DND-41 (cell line): ENCODE data around the gene ABCA8.
"Not testable (repeated sequence)": the region's sequence is repeated elsewhere in the genome, so short reads cannot be mapped to it uniquely, and the experiment has no call there.

Experiments
- ATAC-seq: fragments of 200-7000 bp; cut with Tn5 transposase; 3 replicates; pipeline ENCODE4 v1.9.1; 2021; ENCODE audit warnings: low read depth; ENCODE audit not compliant: insufficient read depth
- DNase-seq: peaks from one replicate; pipeline ENCODE4 v3.0.0-alpha.2; 2020
- H2AFZ ChIP-seq: 2 replicates; pipeline ENCODE4 v1.6.0; 2012; ENCODE audit warnings: low read depth, low read length
- H3K27ac ChIP-seq: 2 replicates; pipeline ENCODE4 v1.5.1; 2012; ENCODE audit warnings: low read length, inconsistent platforms
- H3K27me3 ChIP-seq: fragments of 200-600 bp; sonication (generic); 2 replicates; pipeline ENCODE4 v1.6.0; 2012; ENCODE audit warnings: low read length, mild to moderate bottlenecking, inconsistent platforms; ENCODE audit not compliant: insufficient read depth, poor library complexity
- H3K36me3 ChIP-seq: 2 replicates; pipeline ENCODE4 v1.5.1; 2012; ENCODE audit warnings: low read length, inconsistent platforms; ENCODE audit not compliant: insufficient read depth
- H3K4me1 ChIP-seq: 2 replicates; pipeline ENCODE4 v1.5.1; 2012; ENCODE audit warnings: mild to moderate bottlenecking, low read length; ENCODE audit not compliant: insufficient read depth
- H3K4me2 ChIP-seq: 2 replicates; pipeline ENCODE4 v1.6.0; 2012; ENCODE audit warnings: mild to moderate bottlenecking, moderate library complexity, low read length, inconsistent platforms; ENCODE audit not compliant: insufficient read depth
- H3K4me3 ChIP-seq, 2 experiments: fragments of 200-600 bp in 1 of 2; shearing (Covaris generic) in 1 of 2; 2 replicates each; pipeline ENCODE4 v1.5.1; 2012 to 2016; ENCODE audit warnings: inconsistent platforms in 2 of 2, low read length in 2 of 2, mild to moderate bottlenecking in 2 of 2, low read depth in 1 of 2, moderate library complexity in 1 of 2
- H3K79me2 ChIP-seq: 2 replicates; pipeline ENCODE4 v1.6.0; 2012; ENCODE audit warnings: low read length, inconsistent platforms; ENCODE audit not compliant: insufficient read depth
- H3K9ac ChIP-seq: 2 replicates; pipeline ENCODE4 v1.6.0; 2012; ENCODE audit warnings: low read depth, mild to moderate bottlenecking, inconsistent platforms, low read length, moderate library complexity
- H3K9me3 ChIP-seq: 2 replicates; pipeline ENCODE4 v1.5.1; 2012; ENCODE audit warnings: low read length, moderate library complexity, mild to moderate bottlenecking, inconsistent platforms; ENCODE audit not compliant: insufficient read depth, severe bottlenecking
- H4K20me1 ChIP-seq: 2 replicates; pipeline ENCODE4 v1.6.0; 2012; ENCODE audit warnings: low read length; ENCODE audit not compliant: insufficient read depth
- EZH2 ChIP-seq: IDR thresholded peaks from 3 replicates; pipeline ENCODE4 v1.6.1; 2012; ENCODE audit warnings: borderline replicate concordance, low read depth, mild to moderate bottlenecking, moderate library complexity, low read length, inconsistent platforms; ENCODE audit not compliant: severe bottlenecking
- TF ChIP-seq, protein P1 (sequence below): IDR thresholded peaks from 2 replicates; pipeline ENCODE4 v1.5.1; 2012; ENCODE audit warnings: borderline replicate concordance, low read length, moderate library complexity, mild to moderate bottlenecking; ENCODE audit not compliant: poor library complexity, severe bottlenecking; ENCODE audit errors: extremely low read depth

The ABCA8 gene

DNA sequence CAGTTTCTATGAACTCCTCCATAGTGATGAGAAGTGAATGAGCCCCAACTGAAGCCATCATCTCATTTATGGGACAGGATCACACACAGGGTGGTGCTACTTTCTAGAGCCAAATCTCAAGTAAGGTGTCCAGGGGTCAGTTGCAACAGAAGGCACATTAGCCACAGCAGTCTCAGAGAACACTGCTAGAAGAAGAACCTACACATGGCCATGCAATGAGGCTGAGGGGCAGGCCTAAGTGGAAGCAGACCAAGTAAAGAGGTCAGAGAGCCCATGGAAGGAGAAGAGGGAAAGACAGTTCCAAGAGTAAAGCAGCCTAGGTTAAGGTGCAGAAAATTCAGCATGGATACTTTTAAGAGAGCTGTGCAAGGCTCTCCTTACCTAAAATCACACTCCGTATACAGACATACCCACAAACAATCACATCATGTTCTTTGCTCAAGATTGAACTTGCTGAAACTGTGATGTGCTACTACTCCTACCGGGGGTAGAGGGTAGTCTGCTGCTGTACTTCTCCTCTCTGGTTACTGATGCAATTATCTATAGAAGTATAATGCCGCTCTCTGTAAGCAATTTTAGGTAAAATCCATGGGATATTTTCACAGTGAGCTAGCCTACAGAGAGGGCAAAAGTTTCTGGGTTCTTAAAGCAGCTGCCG, 1.7 kb downstream of the ABCA8 start:
- ATAC-seq (no peak), DNase-seq (no peak)
- no peaks in the 10 kb centered on the region for H4K20me1 ChIP-seq
- H3K79me2 ChIP-seq: no peaks in the 10 kb centered on the region
- no peak overlapping the region for H3K4me2 ChIP-seq
- no peaks in the 10 kb centered on the region for H3K9me3 ChIP-seq
- H3K4me1 ChIP-seq: no peaks in the 10 kb centered on the region
- H3K9ac ChIP-seq: no peak overlapping the region
- H3K36me3 ChIP-seq: no peaks in the 10 kb centered on the region
- TF ChIP-seq, protein P1, sequence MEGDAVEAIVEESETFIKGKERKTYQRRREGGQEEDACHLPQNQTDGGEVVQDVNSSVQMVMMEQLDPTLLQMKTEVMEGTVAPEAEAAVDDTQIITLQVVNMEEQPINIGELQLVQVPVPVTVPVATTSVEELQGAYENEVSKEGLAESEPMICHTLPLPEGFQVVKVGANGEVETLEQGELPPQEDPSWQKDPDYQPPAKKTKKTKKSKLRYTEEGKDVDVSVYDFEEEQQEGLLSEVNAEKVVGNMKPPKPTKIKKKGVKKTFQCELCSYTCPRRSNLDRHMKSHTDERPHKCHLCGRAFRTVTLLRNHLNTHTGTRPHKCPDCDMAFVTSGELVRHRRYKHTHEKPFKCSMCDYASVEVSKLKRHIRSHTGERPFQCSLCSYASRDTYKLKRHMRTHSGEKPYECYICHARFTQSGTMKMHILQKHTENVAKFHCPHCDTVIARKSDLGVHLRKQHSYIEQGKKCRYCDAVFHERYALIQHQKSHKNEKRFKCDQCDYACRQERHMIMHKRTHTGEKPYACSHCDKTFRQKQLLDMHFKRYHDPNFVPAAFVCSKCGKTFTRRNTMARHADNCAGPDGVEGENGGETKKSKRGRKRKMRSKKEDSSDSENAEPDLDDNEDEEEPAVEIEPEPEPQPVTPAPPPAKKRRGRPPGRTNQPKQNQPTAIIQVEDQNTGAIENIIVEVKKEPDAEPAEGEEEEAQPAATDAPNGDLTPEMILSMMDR: no peak
- no peak for TF ChIP-seq EZH2
- H3K27ac ChIP-seq: no peak overlapping the region
- H2AFZ ChIP-seq: no peak overlapping the region
- no peaks in the 10 kb centered on the region for H3K27me3 ChIP-seq
- no peak overlapping the region for H3K4me3 ChIP-seq

DNA sequence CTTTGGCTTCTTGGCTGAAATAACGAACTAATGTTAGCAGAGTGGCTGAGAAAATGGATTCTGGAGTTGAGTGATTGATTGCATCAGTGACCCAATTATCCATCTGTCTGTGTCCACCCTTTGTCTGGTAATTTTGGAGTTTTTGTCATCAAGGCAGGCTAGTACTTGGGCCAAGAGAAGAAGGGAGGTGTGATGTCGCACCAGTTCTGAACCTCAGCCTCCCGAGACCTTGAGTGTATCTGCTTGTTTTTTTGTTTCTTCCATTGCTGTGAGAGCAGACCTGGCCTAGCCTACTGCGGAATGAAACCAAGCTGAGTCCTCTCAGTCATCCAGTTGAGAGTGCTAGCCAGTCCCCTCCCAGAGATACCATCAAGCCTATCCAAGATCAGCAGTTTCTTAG, 4.5 kb downstream of the ABCA8 start:
- no peaks in the 10 kb centered on the region for H3K79me2 ChIP-seq
- H3K9ac ChIP-seq: no peak overlapping the region
- no peak overlapping the region for H2AFZ ChIP-seq
- ATAC-seq (no peak), DNase-seq (no peak)
- no peak overlapping the region for H3K4me3 ChIP-seq
- H3K36me3 ChIP-seq: no peaks in the 10 kb centered on the region
- TF ChIP-seq, protein P1: no peak
- no peak for TF ChIP-seq EZH2
- H3K27ac ChIP-seq: no peak overlapping the region
- no peaks in the 10 kb centered on the region for H4K20me1 ChIP-seq
- no peaks in the 10 kb centered on the region for H3K27me3 ChIP-seq
- H3K4me1 ChIP-seq: no peaks in the 10 kb centered on the region
- no peak overlapping the region for H3K4me2 ChIP-seq
- no peaks in the 10 kb centered on the region for H3K9me3 ChIP-seq

DNA sequence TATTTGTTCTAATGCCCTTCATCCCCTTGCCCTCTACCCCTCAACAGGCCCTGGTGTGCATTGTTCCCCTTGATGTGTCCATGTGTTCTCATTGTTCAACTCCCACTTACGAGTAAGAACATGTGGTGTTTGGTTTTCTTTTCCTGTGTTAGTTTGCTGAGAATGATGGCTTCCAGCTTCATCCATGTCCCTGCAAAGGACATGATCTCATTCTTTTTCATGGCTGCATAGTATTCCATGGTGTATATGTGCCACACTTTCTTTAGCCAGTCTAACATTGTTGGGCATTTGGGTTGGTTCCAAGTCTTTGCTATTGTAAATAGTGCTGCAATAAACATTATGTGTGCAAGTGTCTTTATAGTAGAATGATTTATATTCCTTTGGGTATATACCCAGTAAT, 7.3 kb downstream of the ABCA8 start:
- H3K9me3 ChIP-seq, H4K20me1 ChIP-seq, H3K4me1 ChIP-seq, H3K79me2 ChIP-seq, H3K9ac ChIP-seq, H2AFZ ChIP-seq, ATAC-seq, H3K27me3 ChIP-seq, H3K4me2 ChIP-seq, H3K4me3 ChIP-seq, DNase-seq, H3K27ac ChIP-seq, H3K36me3 ChIP-seq: not testable (repeated sequence)

DNA sequence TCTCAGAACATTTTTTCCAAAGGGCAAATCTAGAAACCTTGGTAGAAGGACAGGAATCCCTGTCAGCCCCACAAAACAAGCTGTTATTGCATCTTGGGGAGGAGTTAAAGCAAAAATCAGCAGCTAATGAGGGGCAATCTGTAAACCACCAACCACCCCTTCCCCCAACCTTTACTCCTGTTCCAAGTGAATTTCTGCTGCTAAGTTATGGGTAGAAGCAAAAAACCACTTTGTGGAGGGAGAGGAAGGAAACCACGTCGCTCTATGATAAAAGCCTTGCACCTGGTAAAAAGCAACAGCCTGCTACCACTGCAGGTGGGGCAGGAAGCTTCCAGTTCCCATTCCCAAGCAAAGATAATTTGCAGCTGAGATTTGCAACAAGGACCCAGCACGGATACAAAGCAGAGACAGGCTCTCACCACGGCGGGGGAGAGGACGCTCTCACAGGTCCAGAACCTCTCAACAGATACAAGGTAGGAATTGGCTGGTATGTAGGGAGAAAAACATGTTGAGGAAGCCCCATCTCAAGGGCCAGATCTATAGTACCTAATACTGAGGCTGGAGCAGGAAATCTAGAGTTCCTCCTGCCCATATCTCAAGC, 10.7 kb downstream of the ABCA8 start:
- H2AFZ ChIP-seq: no peak overlapping the region
- no peaks in the 10 kb centered on the region for H3K4me1 ChIP-seq
- no peak overlapping the region for H3K4me3 ChIP-seq

DNA sequence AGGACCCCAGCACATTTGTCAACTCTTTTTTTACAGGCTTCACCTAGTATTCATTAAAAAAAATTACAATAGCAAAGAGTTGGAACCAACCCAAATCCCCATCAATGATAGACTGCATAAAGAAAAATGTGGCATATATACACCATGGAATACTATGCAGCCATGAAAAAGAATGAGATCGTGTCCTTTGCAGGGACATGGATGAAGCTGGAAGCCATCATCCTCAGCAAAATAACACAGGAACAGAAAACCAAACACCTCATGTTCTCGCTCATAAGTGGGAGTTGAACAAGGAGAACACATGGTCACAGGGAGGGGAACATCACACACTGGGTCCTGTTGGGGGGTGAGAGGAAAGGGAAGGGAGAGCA, 11.4 kb downstream of the ABCA8 start:
- not testable (repeated sequence) for H3K27me3 ChIP-seq, ATAC-seq, H3K4me2 ChIP-seq, H2AFZ ChIP-seq, H3K9ac ChIP-seq, H3K27ac ChIP-seq, H3K36me3 ChIP-seq, H3K79me2 ChIP-seq, DNase-seq, H4K20me1 ChIP-seq, H3K9me3 ChIP-seq, H3K4me1 ChIP-seq, H3K4me3 ChIP-seq

More for the DNA sequence above, 10.7 kb downstream of the ABCA8 start:
- Histone ChIP-seq H4K20me1 (no peaks in the 10 kb centered on the region), H3K9ac (no peak overlapping the region), H3K27ac (no peak overlapping the region), H3K36me3 (no peaks in the 10 kb centered on the region), H3K4me2 (no peak overlapping the region), H3K9me3 (no peaks in the 10 kb centered on the region), H3K79me2 (no peaks in the 10 kb centered on the region), H3K27me3 (no peaks in the 10 kb centered on the region)
- peak; percentile 79 for ATAC-seq
- TF ChIP-seq, protein P1: no peak
- TF ChIP-seq EZH2: no peak
- DNase-seq: peak; percentile 42
